Coronary artery (tissue), 2 donors: Measurements from ENCODE around the gene MAPKAP1.

Experiments used
- DNase-seq: peaks from one replicate; pipeline ENCODE4 v3.0.0-alpha.2; 2017; ENCODE audit warnings: low spot score
- H3K27ac ChIP-seq, 2 donors: fragments of 200-600 bp; sonication (generic); one replicate each; pipeline ENCODE4 v1.5.1; 2016 to 2019
- H3K4me3 ChIP-seq: fragments of 200-600 bp; sonication (generic); 2 replicates; pipeline ENCODE4 v1.5.1; 2016; ENCODE audit warnings: mild to moderate bottlenecking, moderate library complexity
- TF ChIP-seq, protein P1 (sequence below): fragments of 200-600 bp; sonication (generic); IDR thresholded peaks from one replicate; pipeline ENCODE4 v1.5.1; 2019; ENCODE audit warnings: antibody characterized with exemption

The MAPKAP1 gene

DNA sequence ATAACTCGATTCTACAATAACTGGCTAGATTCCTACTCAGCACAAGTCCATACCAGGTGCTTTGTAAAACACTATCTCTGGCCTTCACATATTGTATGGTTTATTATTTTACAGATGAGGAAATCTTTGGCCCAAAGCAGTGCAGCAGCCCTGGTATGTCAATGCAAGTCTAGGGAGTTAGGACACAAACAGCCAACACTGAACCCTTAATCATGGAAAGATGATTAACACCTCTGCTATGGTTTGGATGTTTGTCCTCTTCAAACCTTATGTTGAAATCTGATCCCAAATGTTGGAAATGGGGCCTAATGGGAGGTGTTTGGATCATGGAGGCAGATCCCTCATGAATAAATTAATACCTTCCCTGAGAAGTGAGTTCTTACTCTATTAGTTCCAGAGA lies 76.6 kb downstream of the MAPKAP1 start:
- Histone ChIP-seq H3K27ac (no peak overlapping the region), H3K4me3 (no peak overlapping the region)
- TF ChIP-seq, protein P1, sequence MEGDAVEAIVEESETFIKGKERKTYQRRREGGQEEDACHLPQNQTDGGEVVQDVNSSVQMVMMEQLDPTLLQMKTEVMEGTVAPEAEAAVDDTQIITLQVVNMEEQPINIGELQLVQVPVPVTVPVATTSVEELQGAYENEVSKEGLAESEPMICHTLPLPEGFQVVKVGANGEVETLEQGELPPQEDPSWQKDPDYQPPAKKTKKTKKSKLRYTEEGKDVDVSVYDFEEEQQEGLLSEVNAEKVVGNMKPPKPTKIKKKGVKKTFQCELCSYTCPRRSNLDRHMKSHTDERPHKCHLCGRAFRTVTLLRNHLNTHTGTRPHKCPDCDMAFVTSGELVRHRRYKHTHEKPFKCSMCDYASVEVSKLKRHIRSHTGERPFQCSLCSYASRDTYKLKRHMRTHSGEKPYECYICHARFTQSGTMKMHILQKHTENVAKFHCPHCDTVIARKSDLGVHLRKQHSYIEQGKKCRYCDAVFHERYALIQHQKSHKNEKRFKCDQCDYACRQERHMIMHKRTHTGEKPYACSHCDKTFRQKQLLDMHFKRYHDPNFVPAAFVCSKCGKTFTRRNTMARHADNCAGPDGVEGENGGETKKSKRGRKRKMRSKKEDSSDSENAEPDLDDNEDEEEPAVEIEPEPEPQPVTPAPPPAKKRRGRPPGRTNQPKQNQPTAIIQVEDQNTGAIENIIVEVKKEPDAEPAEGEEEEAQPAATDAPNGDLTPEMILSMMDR: no peak
- no peak for DNase-seq

DNA sequence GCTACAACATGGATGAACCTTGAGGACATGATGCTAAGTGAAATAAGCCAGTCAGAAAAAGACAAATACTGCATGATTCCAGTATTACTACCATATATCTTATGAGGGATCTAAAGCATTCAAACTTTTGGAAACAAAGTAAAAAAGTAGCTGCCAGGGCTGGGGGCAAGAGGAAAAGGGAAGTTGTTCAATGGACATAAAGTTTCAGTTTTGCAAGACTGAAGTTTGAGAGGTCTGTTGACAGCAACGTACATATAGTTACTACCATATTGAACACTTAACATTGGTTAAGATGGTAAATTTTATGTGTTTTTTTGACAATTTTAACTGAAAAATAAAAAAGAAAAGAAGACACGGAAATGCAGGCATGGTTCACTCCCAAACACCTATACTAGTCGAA lies 77.6 kb downstream of the MAPKAP1 start:
- TF ChIP-seq, protein P1: no peak

DNA sequence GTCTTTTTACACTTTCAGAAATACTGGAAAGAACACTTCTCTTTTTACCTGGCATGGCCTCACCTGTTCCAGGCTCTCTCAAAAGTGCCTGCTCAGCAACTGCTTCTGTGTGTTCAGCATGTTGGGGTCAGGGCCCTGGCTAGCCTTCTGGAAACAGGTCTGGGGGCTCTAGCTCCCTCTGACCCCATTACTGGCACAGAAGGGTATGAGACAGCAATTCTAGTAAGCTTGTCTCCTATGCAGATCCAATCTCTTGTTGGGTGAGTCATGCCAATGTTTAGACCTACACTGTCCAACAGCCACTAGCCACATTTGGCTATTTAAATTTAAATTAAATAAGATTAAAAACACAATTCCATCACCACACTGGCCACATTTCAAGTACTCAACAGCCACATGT lies 80.8 kb downstream of the MAPKAP1 start:
- Histone ChIP-seq H3K27ac (no peak overlapping the region), H3K4me3 (no peak overlapping the region)
- TF ChIP-seq, protein P1: no peak
- no peak for DNase-seq

More for the DNA sequence above, 77.6 kb downstream of the MAPKAP1 start:
- DNase-seq: no peak
- Histone ChIP-seq H3K27ac (no peak overlapping the region), H3K4me3 (no peak overlapping the region)

DNA sequence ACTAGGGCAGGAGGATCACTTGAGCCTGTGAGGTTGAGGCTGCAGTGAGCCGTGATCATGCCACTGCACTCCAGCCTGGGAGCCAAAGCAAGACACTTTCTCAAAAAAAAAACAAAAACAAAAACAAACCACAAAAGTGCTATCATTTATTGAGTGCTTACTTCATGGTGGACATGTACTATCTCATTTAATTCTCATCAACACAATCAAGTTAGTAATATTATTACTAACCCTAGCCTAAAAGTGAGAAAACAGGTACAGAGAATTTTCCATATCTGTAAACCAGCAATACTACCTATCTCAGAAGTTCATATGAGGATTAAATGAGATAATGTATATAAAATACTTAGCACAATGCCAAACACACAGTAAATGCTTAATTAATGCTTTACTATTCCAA lies 85.8 kb downstream of the MAPKAP1 start:
- no peak overlapping the region for H3K27ac ChIP-seq
- H3K4me3 ChIP-seq: no peak overlapping the region
- DNase-seq: no peak
- TF ChIP-seq, protein P1: no peak

DNA sequence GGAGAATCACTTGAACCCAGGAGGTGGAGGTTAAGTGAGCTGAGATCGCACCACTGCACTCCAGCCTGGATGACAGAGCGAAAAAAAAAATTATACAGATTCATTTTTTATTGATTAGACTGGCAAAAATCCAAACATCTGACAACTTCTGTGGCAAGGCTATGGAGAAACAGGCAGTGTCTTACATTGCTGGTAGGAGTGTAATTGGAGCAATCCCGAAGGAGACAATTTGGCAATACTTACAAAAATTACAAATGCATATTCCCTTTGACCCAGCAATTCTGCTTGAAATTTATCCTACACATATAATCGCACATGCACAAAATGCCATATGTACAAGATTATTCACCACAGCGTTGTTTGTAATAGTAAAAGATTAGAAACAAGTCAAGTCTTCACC lies 86.8 kb downstream of the MAPKAP1 start:
- Histone ChIP-seq H3K4me3 (no peak overlapping the region), H3K27ac (no peak overlapping the region)
- DNase-seq: no peak
- TF ChIP-seq, protein P1: no peak

DNA sequence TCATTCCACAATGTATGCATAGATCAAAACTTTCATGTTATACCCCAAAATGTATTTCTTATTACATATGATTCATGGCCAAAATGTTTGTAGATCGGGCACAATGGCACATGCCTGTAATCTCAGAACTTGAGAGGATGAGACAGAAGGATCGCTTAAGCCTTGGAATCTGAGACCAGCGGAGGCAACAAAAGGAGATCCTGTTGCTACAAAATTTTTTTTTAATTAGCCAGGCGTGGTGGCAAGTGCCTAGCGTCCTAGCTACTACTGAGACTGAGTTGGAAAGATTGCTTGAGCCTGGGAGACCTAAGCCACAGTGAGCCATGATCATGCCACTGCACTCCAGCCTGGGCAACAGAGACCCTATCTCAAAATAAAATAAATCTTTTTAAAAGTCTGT lies 89.9 kb downstream of the MAPKAP1 start:
- TF ChIP-seq, protein P1: no peak
- DNase-seq: no peak
- no peak overlapping the region for H3K4me3 ChIP-seq
- H3K27ac ChIP-seq: no peak overlapping the region

DNA sequence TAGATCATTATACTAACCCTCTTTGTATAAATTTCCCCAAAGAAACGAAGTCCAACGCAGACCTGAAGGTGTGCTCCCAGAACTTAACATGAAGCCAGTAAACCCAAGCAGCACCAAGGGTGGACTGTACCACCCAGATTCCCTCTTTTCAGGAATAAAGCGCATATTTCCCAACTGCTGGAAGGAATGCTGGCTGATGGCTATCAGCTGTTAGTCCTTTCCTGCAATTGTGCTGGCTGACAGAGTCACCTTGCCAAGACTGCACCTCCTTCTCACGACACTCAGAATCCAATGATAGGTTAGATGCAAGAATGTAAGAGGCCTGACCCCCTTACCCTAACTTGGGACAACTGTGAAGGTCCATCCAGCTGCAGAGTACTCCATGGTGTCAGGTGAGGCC lies 93.9 kb downstream of the MAPKAP1 start:
- DNase-seq: no peak
- TF ChIP-seq, protein P1: no peak
- no peak overlapping the region for H3K4me3 ChIP-seq
- H3K27ac ChIP-seq: no peak overlapping the region
